ENCODE results near the gene FEZ2.

DNA sequence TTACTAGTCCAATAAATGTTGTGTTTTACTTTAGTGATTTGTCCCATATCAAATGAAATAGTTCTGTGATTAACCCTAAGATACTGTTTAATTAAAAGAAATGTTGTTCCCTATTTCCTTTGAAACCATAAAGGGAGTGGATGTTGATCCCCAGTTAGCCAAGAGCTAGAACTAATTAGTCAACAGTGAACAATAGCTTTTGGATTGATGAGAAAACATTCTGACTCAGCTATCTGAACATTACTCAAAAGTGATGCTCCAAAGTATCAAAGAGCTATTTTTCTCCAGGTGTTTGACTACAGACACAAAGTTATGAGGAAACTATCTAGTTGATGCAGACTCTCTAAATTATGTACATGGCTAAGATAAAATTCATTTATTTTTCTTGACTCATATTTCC, 7.3 kb upstream of the FEZ2 start:
- TF ChIP-seq CTCF (IDR thresholded peaks at IDR 0.05; ENCODE audit: low read depth, low read length) (no peak), EZH2phosphoT487 (IDR thresholded peaks at IDR 0.05; ENCODE audit: low read depth) (no peak)
